Osteoblast (primary cell): ENCODE measurements around the gene LRRTM4. TPM values are rescaled to one million over a fixed set of nuclear protein-coding genes. Genes with fewer than 3 reads are reported as not detected.

Experiments used
- DNase-seq: peaks from one replicate; pipeline ENCODE4 v3.0.0; 2011; ENCODE audit warnings: low spot score, mixed read lengths; ENCODE audit not compliant: insufficient read length; ENCODE audit errors: missing footprints
- H2AFZ ChIP-seq: 2 replicates; pipeline ENCODE4 v1.6.0; 2011; ENCODE audit warnings: mild to moderate bottlenecking, low read length
- H3K27ac ChIP-seq: 2 replicates; pipeline ENCODE4 v1.5.1; 2011; ENCODE audit warnings: mild to moderate bottlenecking, low read depth, low read length, moderate library complexity
- H3K27me3 ChIP-seq: 2 replicates; pipeline ENCODE4 v1.6.0; 2012; ENCODE audit warnings: mild to moderate bottlenecking, control low read depth, inconsistent platforms, low read length, moderate library complexity; ENCODE audit not compliant: insufficient read depth
- H3K36me3 ChIP-seq: 2 replicates; pipeline ENCODE4 v1.5.1; 2011; ENCODE audit warnings: mild to moderate bottlenecking, low read length, control low read depth, moderate library complexity; ENCODE audit not compliant: insufficient read depth
- H3K4me1 ChIP-seq: 2 replicates; pipeline ENCODE4 v1.5.1; 2011; ENCODE audit warnings: mild to moderate bottlenecking, low read length, control low read depth, moderate library complexity; ENCODE audit not compliant: insufficient read depth
- H3K4me2 ChIP-seq: 2 replicates; pipeline ENCODE4 v1.6.0; 2011; ENCODE audit warnings: mild to moderate bottlenecking, low read length; ENCODE audit not compliant: insufficient read depth
- H3K4me3 ChIP-seq: fragments of 200-600 bp; sonication (generic); 3 replicates; pipeline ENCODE4 v1.5.1; 2012; ENCODE audit warnings: mild to moderate bottlenecking, low read length, inconsistent platforms; ENCODE audit not compliant: insufficient read depth
- H3K79me2 ChIP-seq: 2 replicates; pipeline ENCODE4 v1.6.0; 2012; ENCODE audit warnings: mild to moderate bottlenecking, low read length, control low read depth, inconsistent platforms; ENCODE audit not compliant: insufficient read depth
- H3K9me3 ChIP-seq: 2 replicates; pipeline ENCODE4 v1.5.1; 2011; ENCODE audit warnings: low read depth, low read length, control low read depth
- H4K20me1 ChIP-seq: 2 replicates; pipeline ENCODE4 v1.6.0; 2012; ENCODE audit warnings: mild to moderate bottlenecking, low read length, control low read depth; ENCODE audit not compliant: insufficient read depth
- total RNA-seq: library from RNA; depleted of rRNA; stranded (reverse); fragments of >200 nt; gene quantifications from 2 replicates; pipeline ENCODE4 v1.2.3, GENCODE V29; 2012
- TF ChIP-seq, protein P1 (sequence below): IDR thresholded peaks from 2 replicates; pipeline ENCODE4 v1.5.1; 2011; ENCODE audit warnings: mild to moderate bottlenecking, low read depth, low read length, moderate library complexity; ENCODE audit errors: extremely low read depth

LRRTM4 gene
- total RNA-seq, 1 donor, result not detected

DNA sequence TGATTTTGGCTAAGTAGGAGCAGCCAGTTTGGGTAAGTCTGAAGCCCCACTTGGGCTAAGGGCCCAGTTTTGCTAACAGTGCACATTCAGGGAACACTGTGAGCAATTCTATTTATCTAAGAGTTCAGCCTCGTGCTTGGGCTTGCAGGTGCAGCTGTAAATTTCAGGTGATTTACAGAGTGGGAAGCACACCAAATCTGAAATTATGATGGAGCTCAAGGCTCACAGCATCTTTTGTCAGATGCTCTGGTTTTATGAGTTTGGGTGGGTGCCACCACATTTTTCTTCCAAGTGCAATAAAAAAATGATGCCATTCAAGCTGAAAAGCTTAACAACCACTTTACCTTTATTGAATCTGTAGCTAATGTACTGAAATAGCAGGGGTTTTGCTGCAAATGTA is 671.2 kb downstream of the LRRTM4 start:
- no peak for DNase-seq
- Histone ChIP-seq H3K27ac (no peak overlapping the region), H3K4me2 (no peak overlapping the region), H3K79me2 (no peaks in the 10 kb centered on the region), H2AFZ (no peak overlapping the region), H3K4me1 (no peaks in the 10 kb centered on the region), H4K20me1 (no peaks in the 10 kb centered on the region), H3K36me3 (no peaks in the 10 kb centered on the region), H3K27me3 (no peaks in the 10 kb centered on the region), H3K9me3 (no peaks in the 10 kb centered on the region), H3K4me3 (no peak overlapping the region)
- TF ChIP-seq, protein P1, sequence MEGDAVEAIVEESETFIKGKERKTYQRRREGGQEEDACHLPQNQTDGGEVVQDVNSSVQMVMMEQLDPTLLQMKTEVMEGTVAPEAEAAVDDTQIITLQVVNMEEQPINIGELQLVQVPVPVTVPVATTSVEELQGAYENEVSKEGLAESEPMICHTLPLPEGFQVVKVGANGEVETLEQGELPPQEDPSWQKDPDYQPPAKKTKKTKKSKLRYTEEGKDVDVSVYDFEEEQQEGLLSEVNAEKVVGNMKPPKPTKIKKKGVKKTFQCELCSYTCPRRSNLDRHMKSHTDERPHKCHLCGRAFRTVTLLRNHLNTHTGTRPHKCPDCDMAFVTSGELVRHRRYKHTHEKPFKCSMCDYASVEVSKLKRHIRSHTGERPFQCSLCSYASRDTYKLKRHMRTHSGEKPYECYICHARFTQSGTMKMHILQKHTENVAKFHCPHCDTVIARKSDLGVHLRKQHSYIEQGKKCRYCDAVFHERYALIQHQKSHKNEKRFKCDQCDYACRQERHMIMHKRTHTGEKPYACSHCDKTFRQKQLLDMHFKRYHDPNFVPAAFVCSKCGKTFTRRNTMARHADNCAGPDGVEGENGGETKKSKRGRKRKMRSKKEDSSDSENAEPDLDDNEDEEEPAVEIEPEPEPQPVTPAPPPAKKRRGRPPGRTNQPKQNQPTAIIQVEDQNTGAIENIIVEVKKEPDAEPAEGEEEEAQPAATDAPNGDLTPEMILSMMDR, result no peak

DNA sequence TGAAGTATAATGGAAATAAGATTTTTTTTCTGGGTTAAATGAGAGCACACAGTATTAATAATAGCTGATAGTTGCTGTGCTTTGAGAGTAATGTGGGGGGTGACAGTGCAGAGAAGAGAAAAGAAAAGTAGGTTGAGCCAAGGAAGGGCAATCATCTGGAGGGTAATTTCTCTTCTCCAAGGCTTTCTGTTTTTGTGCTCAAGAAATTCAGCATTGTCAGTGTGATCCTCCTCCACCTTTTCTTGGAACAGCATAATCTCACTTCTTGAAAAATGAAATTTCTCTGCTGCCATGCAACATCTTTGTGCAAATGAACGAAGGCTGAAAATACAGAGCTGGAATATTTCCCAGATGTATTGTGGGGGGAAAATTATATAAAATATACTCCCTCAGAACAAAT is 673.1 kb downstream of the LRRTM4 start:
- H4K20me1 ChIP-seq, result no peaks in the 10 kb centered on the region
- no peak overlapping the region for H3K27ac ChIP-seq
- TF ChIP-seq, protein P1, result no peak
- no peak for DNase-seq
- no peaks in the 10 kb centered on the region for H3K4me1 ChIP-seq
- no peaks in the 10 kb centered on the region for H3K9me3 ChIP-seq
- no peaks in the 10 kb centered on the region for H3K36me3 ChIP-seq
- H2AFZ ChIP-seq, result no peak overlapping the region
- H3K4me3 ChIP-seq, result no peak overlapping the region
- H3K4me2 ChIP-seq, result no peak overlapping the region
- H3K27me3 ChIP-seq, result no peaks in the 10 kb centered on the region
- no peaks in the 10 kb centered on the region for H3K79me2 ChIP-seq

DNA sequence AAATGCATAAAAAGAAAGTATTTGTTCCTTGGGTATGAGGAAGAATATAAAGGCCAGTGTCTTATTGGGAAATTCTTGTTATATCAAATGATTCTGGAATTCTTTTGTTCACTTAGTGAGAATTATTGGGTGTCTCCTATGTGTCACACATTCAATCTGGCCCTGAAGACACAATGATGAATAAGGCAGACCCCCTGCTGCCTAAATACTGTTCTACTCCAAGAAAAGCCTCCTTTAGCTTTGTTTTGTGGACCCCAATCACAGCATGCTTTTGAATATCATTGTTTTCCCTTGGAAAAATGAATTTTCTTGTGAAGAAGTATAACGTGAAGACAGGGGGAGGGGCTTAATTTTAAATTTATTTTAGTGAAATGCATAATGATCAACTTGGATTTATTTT is 682.4 kb downstream of the LRRTM4 start:
- Histone ChIP-seq H4K20me1 (no peaks in the 10 kb centered on the region), H3K27ac (no peak overlapping the region), H3K9me3 (no peaks in the 10 kb centered on the region), H2AFZ (no peak overlapping the region), H3K27me3 (no peaks in the 10 kb centered on the region), H3K4me3 (no peak overlapping the region), H3K4me2 (no peak overlapping the region), H3K36me3 (no peaks in the 10 kb centered on the region), H3K79me2 (no peaks in the 10 kb centered on the region), H3K4me1 (no peaks in the 10 kb centered on the region)
- DNase-seq, result no peak
- TF ChIP-seq, protein P1, result no peak

DNA sequence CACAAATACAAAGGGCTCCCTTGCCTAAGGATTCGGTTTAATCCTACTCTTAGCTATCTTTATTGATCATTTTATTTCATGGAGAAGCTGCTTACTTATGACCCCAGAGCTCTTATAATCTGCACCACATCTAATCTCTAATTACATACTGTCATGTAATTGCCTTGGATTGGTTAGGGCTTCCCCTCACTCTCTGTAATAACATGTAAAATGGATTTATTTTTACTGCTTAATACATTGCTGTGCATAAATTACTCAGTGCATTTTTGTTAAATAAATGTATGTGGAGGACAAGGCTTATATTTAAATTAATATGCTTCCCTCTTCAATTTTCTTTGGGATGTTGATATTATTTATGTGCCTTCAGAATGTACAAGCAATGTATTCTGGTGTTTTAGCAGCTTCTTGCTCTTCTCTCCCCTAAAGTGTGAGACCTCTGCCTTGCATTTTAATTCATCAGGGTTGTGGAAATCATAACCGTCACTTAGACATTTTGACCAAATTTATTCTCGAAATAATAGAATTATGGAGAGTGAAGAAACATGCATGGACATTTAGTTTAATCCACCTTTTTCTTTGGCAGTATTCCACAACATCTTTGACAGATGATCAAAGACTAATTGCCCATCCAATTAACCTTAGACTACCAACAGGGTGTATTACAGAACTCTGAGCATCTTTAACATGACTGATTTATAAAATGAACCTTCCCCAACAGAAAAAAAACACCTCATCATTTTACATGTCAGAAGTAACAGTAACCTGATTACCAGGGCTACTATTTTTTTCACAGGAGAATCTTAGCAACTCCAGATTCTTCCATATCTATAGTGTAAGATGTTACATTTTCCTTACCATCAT is 692.6 kb downstream of the LRRTM4 start:
- TF ChIP-seq, protein P1, result no peak
- H3K4me3 ChIP-seq, result no peak overlapping the region
- no peaks in the 10 kb centered on the region for H3K79me2 ChIP-seq
- no peaks in the 10 kb centered on the region for H3K36me3 ChIP-seq
- H2AFZ ChIP-seq, result no peak overlapping the region
- no peaks in the 10 kb centered on the region for H3K27me3 ChIP-seq
- H3K4me1 ChIP-seq, result no peaks in the 10 kb centered on the region
- no peaks in the 10 kb centered on the region for H4K20me1 ChIP-seq
- no peak overlapping the region for H3K4me2 ChIP-seq
- H3K9me3 ChIP-seq, result no peaks in the 10 kb centered on the region
- H3K27ac ChIP-seq, result no peak overlapping the region
- DNase-seq, result no peak
